ENCODE measurements around the gene EML4.

- TF ChIP-seq CTCF (IDR thresholded peaks at IDR 0.05): no peak
- no peak for TF ChIP-seq POLR2A (IDR thresholded peaks at IDR 0.05)
Measured at GRCh38 chr2:42337356-42337820, 168.2 kb downstream of the EML4 start.
